Gastrocnemius medialis (tissue), 4 donors: ENCODE results near the gene RASGRP2.

Experiments
- CTCF ChIP-seq, 5 experiments: fragments of 450-650 bp in 3 of 5; fragments of 200-600 bp in 2 of 5; sonication (generic) in 2 of 5; IDR thresholded peaks in 4 of 5; conservative IDR thresholded peaks in 1 of 5; 1 replicate in 4 of 5; 2 replicates in 1 of 5; pipeline ENCODE4 v1.5.1; 2016 to 2019; ENCODE audit warnings: antibody characterized with exemption in 5 of 5, mild to moderate bottlenecking in 3 of 5, moderate library complexity in 3 of 5
- POLR2A ChIP-seq, 2 donors: fragments of 450-650 bp; IDR thresholded peaks; one replicate each; pipeline ENCODE4 v1.6.1; 2017; ENCODE audit warnings: antibody characterized with exemption in 2 of 2, mild to moderate bottlenecking in 2 of 2, moderate library complexity in 2 of 2

GRCh38 chr11:64771861-64772260 is 27.9 kb upstream of the RASGRP2 start:
- no peak for TF ChIP-seq CTCF (IDR thresholded peaks at IDR 0.05 in 4 of 5, conservative IDR thresholded peaks at IDR 0.05 in 1 of 5)
- no peak for TF ChIP-seq POLR2A (IDR thresholded peaks at IDR 0.05)
